HG02885 (cell line): ENCODE results near the gene C1orf74.

Experiments used
- ATAC-seq: cut with Tn5 transposase; IDR thresholded peaks from one replicate; pipeline ENCODE4 v1.9.1; 2021; ENCODE audit warnings: mild to moderate bottlenecking; ENCODE audit not compliant: unreplicated experiment, poor library complexity

C1orf74 gene

GRCh38 chr1:209748620-209749019, 35.7 kb downstream of the C1orf74 start:
- no peak for ATAC-seq

- ATAC-seq: peak; percentile 63
Observed at GRCh38 chr1:209747580-209748262, 36.6 kb downstream of the C1orf74 start.

- no peak for ATAC-seq
Observed at GRCh38 chr1:209746451-209747165, 37.8 kb downstream of the C1orf74 start.

DNA sequence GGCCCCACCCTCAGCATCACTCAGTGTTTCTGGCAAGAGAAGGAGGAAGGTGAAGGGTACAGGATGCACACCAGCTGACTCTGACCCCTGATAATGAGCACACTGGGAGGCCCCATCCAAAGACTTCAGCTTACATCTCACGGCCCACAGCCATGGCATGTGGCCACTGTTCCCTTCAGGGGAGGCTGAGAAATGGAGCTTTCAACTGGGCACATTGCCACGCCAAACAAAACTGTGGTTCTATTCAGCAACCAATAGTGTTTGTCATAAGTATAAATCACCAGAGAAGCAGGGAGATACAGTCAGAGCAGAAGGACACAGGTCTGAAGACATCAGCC, 41.2 kb downstream of the C1orf74 start:
- no peak for ATAC-seq

DNA sequence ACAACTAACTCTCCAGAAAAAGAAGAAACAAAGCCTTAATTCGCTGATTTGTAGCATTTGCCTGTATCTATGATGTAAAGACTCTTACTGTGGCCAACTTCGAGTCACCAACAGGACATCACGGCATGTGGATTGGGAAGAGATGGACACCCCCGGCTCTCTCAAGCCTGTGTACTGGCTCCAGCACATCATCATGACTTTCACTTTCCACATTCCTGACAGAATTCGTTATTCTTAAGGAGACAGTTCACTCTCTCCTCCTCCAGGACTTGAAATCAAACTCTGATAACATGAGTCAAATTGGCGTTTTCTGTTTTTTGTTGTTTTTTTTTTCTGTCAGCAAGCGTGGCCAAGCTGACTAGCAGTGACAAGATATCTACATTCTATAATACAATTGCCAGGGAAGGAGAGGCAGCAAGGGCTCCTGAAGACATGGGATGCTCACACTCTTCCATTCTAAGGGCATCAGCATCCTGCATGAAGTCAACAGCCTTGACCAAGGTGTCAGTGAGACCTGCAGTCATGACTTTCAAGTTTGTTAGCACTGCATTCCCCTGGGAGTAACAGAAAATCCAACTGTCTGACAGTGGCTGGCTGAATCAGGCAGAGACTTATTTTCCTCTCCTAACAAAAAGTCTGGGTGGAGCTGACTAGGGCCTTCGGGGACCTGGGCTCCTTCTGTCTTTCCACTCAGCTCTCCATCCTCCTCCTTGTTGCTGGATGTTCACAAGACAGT, 41.8 kb downstream of the C1orf74 start:
- no peak for ATAC-seq

DNA sequence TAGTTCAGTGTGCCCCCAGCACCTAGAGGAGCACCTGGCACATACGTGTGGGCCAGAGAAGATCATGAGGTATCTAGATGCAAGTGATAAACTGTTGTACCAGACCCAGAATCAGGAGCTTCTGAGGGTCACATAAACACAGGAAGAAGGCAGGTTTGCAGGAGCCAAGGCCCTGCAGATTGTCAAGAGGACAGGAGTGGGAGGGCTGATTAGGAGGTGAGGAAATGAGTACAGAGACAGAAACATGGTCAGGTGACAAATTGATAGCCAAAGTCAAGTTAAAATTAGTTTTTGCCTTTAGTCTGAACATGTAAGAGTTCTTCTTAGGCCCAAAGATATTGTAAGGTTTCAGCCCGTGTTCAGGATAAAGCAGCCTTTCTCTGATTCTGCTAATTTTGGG, 42.5 kb downstream of the C1orf74 start:
- ATAC-seq: no peak

DNA sequence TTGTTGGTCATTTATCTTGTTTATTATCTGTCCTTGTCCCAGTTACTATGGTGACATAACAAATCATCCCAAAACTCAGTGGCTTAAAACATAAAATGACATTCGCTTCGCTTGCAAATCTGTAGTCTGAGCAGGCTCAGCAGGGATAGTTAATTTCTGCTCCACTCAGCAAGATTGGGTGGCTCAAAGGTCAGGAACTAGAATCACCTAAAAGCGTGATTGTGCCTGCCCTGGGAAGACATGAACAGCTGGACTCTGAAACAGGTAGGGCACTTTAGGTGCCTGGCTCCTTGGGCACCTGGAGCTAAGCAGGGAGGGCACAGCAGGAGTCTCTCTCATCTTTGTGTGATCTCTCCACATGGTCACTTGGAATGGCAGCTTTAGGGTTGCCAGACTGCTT, 43.2 kb downstream of the C1orf74 start:
- no peak for ATAC-seq

DNA sequence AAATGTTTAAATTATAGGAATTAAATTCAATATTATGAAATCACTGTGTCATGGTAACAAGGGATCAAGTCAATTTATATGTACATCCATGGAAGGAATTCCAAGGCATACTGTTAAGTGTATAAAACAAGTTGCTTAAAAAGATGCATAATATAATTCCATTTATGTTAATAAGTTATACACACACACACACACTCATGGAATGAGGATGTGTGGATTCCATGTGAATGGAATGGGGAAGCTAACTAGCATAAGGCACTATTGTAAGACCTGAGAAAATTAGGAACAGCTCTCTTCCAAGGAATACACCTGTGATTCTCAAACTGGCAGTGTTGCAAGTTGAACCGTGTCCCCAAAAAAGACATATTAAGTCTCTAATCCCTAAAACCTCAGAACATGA, 46.1 kb downstream of the C1orf74 start:
- ATAC-seq: no peak

GRCh38 chr1:209737118-209737505, 47.2 kb downstream of the C1orf74 start:
- no peak for ATAC-seq

- ATAC-seq: no peak
Observed at GRCh38 chr1:209736490-209737117, 47.8 kb downstream of the C1orf74 start.

GRCh38 chr1:209733409-209734192, 50.8 kb downstream of the C1orf74 start:
- no peak for ATAC-seq

DNA sequence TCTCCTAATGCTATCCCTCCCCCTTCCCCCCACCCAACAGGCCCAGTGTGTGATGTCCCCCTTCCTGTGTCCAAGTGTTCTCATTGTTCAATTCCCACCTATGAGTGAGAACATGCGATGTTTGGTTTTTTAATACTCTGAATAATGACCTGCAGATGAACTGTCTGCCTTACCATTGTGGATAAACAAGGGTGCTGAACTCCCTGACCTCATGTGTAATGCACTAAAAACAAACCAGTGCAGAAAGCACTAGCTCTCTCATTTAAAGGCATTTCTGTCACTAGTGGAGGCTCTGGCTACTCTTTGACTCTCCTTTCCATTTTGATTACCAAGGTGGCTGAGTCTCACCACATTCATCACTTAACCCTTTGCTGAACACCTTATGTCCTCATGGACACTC, 51.6 kb downstream of the C1orf74 start:
- no peak for ATAC-seq

DNA sequence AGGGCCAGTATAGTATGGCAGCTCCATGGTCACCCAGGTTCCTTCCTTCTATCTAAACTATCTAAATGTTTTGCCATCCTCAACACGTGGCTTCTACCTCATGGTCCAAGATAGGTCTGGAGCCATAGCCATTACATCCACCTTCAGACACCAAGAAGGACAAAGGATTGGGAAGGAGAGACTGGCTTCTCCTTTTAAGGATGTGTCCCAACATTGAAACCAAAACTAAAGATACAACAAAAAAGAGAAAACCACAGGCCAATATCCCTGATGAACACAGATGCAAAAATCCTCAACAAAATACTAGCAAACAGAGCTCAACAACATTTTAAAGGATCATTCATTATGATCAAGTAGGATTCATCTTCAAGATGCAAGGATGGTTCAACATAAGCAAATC, 54.9 kb downstream of the C1orf74 start:
- ATAC-seq: no peak
